ENCODE measurements around the gene NT5C1A. TPM values are rescaled to one million over a fixed set of nuclear protein-coding genes. Genes with fewer than 3 reads are reported as not detected.

NT5C1A gene
- total RNA-seq, 1 experiment from 2014 or later = not detected

DNA sequence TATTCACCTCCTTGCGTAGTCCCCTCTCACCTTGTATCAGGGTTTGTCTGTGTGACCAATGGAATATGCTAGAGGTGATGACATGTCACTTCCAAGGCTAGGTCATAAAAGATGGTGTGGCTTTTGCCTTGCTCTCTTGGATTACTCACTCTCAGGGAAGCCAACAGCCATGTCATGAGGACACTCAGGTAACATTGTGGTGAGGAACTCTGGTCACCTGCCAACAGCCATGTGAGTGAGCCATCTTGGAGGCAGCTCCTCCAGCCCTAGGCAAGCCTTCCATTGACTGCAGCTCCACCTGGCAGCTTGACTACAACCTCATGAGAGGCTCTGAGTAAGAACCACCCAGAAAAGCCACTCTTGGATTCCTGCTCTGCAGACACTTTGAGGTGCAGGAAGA is 21.5 kb downstream of the NT5C1A start:
- no CpG with 5 or more reads among the region's 1 CpG for WGBS (ENCODE audit: extremely low coverage, insufficient read length, low lambda C conversion rate)

More for the DNA sequence above, 21.5 kb downstream of the NT5C1A start:
- H3K9me3 Mint-ChIP-seq = no peaks in the 10 kb centered on the region
- no peak overlapping the region for H3K27ac Mint-ChIP-seq
- no peak overlapping the region for H4K91ac ChIP-seq (ENCODE audit: insufficient read length, low read depth, low read length)
- no peak overlapping the region for H3K27ac ChIP-seq (ENCODE audit: insufficient read length, low read depth, low read length)
- H3K79me2 ChIP-seq (ENCODE audit: insufficient read depth, low read length) = no peaks in the 10 kb centered on the region
- no peak overlapping the region for H2BK120ac ChIP-seq (ENCODE audit: low read depth, low read length, poor library complexity, severe bottlenecking)
- no peak overlapping the region for H3K4me3 Mint-ChIP-seq
- no peak overlapping the region for H3K4me2 ChIP-seq (ENCODE audit: insufficient read depth, insufficient read length, low read length)
- H2BK5ac ChIP-seq (ENCODE audit: insufficient read length, low read length) = no peak overlapping the region
- no peak overlapping the region for H3K18ac ChIP-seq (ENCODE audit: insufficient read length, low read depth, low read length)
- H3K9me3 ChIP-seq (ENCODE audit: control insufficient read depth, low read depth, low read length) = no peaks in the 10 kb centered on the region
- no peak overlapping the region for H3T11ph ChIP-seq (ENCODE audit: low read length)
- no peaks in the 10 kb centered on the region for H3K27me3 ChIP-seq (ENCODE audit: insufficient read depth, low read length)
- no peak overlapping the region for H4K5ac ChIP-seq (ENCODE audit: insufficient read length, low read depth, low read length)
- peaks cover 8 to 17% of the 10 kb centered on the region in 2 experiments for H3K4me1 Mint-ChIP-seq
- no peak overlapping the region for H3K4ac ChIP-seq (ENCODE audit: low read depth, low read length)
- peaks cover 79% of the 10 kb centered on the region for H3K27me3 Mint-ChIP-seq (ENCODE audit: low read depth)
- H3K14ac ChIP-seq (ENCODE audit: insufficient read depth, low read length) = no peak overlapping the region
- H2BK12ac ChIP-seq (ENCODE audit: insufficient read length, low read depth, low read length) = no peak overlapping the region
- H4K8ac ChIP-seq (replicated peaks; ENCODE audit: insufficient read length, low read depth, low read length) = no peak overlapping the region
- no peak overlapping the region for H3K23ac ChIP-seq (ENCODE audit: insufficient read length, low read depth, low read length)
- H3K36me3 Mint-ChIP-seq (ENCODE audit: insufficient read depth in 1 of 3, low read depth in 3 of 3) = no peaks in the 10 kb centered on the region
- no peak overlapping the region for H2AFZ ChIP-seq (ENCODE audit: low read length)
- no peaks in the 10 kb centered on the region for H4K20me1 ChIP-seq (ENCODE audit: control insufficient read depth, insufficient read depth, insufficient read length)
- DNase-seq = no peak
- H3K79me1 ChIP-seq (ENCODE audit: insufficient read depth, low read depth, low read length, poor library complexity, severe bottlenecking) = no peaks in the 10 kb centered on the region
- H2BK20ac ChIP-seq (ENCODE audit: low read depth, low read length, poor library complexity, severe bottlenecking) = no peak overlapping the region
- H3K56ac ChIP-seq (ENCODE audit: insufficient read length, low read depth, low read length) = no peak overlapping the region
- H3K4me1 ChIP-seq (ENCODE audit: insufficient read depth, low read length) = no peaks in the 10 kb centered on the region
- no peaks in the 10 kb centered on the region for H3K23me2 ChIP-seq (ENCODE audit: insufficient read length, low read depth, low read length, poor library complexity, severe bottlenecking)
- H3K9ac ChIP-seq (ENCODE audit: extremely low read depth, insufficient read length, low read length) = no peak overlapping the region
- TF ChIP-seq, protein P1, sequence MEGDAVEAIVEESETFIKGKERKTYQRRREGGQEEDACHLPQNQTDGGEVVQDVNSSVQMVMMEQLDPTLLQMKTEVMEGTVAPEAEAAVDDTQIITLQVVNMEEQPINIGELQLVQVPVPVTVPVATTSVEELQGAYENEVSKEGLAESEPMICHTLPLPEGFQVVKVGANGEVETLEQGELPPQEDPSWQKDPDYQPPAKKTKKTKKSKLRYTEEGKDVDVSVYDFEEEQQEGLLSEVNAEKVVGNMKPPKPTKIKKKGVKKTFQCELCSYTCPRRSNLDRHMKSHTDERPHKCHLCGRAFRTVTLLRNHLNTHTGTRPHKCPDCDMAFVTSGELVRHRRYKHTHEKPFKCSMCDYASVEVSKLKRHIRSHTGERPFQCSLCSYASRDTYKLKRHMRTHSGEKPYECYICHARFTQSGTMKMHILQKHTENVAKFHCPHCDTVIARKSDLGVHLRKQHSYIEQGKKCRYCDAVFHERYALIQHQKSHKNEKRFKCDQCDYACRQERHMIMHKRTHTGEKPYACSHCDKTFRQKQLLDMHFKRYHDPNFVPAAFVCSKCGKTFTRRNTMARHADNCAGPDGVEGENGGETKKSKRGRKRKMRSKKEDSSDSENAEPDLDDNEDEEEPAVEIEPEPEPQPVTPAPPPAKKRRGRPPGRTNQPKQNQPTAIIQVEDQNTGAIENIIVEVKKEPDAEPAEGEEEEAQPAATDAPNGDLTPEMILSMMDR (conservative IDR thresholded peaks at IDR 0.05) = no peak
- no peak overlapping the region for H2BK15ac ChIP-seq (ENCODE audit: low read depth, low read length)
- H2AK5ac ChIP-seq (ENCODE audit: insufficient read length, low read length) = no peak overlapping the region
